ENCODE data around the gene RNF8.
A peak's percentile ranks its signal among the peaks of the same experiment; 100 is the strongest.
"Not testable (repeated sequence)": the region's sequence is repeated elsewhere in the genome, so short reads cannot be mapped to it uniquely, and the experiment has no call there.

RNF8 gene, protein sequence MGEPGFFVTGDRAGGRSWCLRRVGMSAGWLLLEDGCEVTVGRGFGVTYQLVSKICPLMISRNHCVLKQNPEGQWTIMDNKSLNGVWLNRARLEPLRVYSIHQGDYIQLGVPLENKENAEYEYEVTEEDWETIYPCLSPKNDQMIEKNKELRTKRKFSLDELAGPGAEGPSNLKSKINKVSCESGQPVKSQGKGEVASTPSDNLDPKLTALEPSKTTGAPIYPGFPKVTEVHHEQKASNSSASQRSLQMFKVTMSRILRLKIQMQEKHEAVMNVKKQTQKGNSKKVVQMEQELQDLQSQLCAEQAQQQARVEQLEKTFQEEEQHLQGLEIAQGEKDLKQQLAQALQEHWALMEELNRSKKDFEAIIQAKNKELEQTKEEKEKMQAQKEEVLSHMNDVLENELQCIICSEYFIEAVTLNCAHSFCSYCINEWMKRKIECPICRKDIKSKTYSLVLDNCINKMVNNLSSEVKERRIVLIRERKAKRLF

DNA sequence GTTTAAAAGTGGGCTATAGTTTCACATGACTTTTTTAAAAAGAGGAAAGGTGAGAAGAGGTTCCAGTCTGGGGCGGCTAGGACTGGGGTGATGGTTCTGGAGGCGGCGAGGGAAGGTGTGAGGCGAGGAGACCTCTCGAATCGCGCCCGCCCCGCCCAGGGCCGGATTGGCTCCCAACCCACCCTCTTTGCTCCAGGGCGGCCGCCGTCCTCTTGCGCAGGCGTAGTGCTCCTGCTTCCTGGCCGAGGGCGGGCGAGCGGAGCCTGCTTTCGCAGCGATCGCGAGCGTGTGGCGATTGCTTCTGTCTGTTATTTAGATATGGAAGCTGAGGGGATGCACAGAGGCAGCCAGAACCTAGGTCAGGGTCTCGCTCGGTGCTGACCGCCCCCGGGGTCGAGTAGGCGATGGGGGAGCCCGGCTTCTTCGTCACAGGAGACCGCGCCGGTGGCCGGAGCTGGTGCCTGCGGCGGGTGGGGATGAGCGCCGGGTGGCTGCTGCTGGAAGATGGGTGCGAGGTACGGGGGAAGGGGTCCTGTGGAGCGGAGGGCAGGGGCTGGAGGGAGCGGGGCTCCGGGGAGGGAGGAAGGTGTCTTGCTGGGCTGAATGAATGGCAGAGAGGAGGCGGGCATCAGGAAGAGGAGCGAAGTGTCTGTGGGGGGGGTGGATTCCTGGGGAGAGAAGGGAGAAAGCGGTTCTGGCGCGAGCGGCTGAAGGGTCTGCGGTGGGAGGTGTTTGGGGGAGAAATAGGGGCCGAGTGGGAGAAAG, at the start of gene RNF8:
Gene RNF8, plus strand, starts transcription at position 223 of the 765 bp plus-strand sequence. Its CDS starts 182 bp downstream, at position 405.
- peak; percentile 97 for DNase-seq (ENCODE audit: low spot score)
- TF ChIP-seq, protein P1, sequence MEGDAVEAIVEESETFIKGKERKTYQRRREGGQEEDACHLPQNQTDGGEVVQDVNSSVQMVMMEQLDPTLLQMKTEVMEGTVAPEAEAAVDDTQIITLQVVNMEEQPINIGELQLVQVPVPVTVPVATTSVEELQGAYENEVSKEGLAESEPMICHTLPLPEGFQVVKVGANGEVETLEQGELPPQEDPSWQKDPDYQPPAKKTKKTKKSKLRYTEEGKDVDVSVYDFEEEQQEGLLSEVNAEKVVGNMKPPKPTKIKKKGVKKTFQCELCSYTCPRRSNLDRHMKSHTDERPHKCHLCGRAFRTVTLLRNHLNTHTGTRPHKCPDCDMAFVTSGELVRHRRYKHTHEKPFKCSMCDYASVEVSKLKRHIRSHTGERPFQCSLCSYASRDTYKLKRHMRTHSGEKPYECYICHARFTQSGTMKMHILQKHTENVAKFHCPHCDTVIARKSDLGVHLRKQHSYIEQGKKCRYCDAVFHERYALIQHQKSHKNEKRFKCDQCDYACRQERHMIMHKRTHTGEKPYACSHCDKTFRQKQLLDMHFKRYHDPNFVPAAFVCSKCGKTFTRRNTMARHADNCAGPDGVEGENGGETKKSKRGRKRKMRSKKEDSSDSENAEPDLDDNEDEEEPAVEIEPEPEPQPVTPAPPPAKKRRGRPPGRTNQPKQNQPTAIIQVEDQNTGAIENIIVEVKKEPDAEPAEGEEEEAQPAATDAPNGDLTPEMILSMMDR (IDR thresholded peaks at IDR 0.05; ENCODE audit: extremely low read depth, missing control alignments) = no peak

DNA sequence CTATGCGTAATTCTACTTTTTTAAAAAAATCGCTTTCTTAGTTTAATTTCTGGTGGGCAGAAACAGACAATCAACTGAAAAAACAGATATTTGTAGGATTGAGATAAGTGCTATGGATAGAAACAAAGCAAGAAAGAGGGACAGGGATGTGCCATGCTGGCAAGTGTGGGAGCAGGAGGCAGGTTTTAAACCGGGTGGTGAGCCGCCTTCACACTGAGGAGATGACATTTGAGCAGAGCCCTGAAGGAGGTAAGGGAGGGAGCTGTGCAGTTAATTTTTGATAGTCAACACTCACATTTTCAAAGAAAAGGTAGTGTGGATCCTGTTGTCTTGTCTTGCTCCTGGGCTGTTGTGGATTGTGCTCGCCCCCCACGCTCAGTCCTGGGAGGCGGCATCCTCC, 49.0 kb upstream of the RNF8 start:
- TF ChIP-seq, protein P1 (IDR thresholded peaks at IDR 0.05; ENCODE audit: extremely low read depth, missing control alignments) = no peak
- no peak for DNase-seq (ENCODE audit: low spot score)

DNA sequence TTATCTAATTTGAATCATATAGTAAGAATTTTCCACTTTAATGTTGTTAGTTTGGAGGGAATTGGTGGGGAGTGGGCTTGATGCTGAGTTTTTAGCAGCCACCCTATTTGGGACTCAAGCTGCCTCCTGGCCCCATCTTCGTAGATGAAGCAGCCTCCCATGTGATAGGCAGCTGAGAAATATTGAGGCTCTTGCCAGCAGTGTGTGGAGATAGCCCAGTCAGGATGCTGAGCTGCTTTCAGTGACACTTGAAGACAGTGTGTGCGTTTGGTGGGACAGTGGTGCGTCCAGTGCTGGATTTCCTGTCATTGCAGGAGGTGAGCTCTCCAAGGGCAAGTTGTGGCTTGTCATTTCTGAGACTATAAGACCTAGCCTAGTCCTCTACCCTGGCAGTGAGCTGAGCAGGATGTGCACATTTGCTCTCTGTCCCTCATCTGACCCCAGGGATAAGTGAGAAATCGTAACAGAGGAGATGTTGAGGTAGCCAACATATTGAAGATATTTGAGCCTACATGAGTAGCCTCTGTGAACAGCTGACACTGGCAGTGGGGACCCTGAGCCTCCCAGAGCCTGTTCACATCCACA, 47.9 kb upstream of the RNF8 start:
- TF ChIP-seq, protein P1 (IDR thresholded peaks at IDR 0.05; ENCODE audit: extremely low read depth, missing control alignments) = no peak
- no peak for DNase-seq (ENCODE audit: low spot score)

DNA sequence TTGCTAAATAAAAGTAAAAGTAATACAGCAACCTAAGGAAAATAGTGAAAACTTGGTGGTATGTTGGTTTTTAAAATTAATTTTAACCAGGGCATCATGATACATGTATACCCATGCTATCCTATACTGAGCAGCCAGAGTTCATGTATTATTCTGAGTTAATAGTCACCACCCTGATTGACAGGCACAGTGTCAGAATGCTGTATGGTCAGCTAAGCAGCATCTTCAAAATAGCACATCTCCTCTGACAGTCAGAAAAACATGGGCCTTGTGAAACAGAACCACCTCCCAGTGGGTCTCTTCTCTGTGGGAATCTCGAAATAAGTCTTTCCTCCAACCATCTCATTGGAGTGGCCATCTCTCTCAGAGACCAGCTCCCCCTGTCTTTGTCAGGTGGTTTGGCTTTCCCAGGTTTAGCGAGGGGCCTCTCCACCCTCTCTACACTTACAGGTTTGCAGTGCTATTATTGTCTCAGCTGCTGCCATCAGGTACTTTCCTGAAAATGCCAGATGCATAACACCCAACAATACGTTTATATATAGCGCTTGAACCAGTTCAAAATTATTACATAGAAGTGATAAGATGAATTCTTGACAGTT, 47.1 kb upstream of the RNF8 start:
- TF ChIP-seq, protein P1 (IDR thresholded peaks at IDR 0.05; ENCODE audit: extremely low read depth, missing control alignments) = no peak
- no peak for DNase-seq (ENCODE audit: low spot score)

DNA sequence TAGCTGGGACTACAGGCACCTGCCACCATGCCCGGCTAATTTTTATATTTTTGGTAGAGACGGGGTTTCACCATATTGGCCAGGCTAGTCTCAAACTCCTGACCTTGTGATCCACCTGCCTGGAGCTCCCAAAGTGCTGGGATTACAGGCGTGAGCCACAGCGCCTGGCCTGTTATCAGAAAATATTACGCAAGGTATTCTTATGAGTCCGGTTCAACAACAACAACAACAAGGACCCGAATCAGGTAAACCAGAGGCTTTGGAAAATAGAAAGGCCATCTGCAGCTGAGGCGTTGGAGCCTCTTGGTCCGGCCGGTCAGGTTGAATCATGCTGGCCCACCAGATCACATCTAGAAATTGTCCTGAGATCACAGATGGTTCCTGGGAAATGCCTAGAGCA, 46.3 kb upstream of the RNF8 start:
- not testable (repeated sequence) for DNase-seq (ENCODE audit: low spot score)

DNA sequence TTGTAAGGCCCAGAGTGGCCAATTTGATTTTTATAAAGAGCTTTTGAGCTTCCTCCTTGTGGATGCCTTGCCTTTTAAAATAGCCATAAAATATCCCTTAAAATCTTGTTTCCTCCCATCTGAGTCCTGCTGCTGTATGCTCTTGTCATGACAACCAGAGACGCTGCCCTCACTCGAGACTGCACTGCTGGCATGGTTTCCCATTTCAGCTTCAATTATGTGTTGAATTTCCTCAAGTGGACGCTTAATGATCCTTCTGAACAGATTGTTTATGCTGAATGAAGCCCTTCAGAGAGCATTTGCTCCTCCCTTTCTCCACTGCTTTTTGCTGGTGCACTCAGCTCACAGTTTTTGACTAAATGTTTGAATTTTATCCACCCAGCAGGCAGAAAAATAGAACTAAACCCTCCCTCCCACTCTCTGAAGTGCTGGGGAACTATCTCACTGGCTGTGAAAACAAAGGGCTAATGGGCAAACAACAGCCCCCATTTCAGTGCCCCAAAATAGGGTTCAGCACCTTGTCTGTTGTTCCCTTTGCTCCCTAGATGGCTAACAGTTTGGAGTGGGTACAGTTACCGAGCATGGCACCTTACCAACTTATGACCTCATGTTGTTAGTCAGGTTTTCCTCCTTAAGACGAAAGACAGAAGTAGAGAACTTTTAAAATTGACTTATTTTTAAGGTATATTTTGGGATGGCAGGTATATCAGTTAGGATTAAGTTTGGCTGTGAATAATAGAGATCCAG, 45.5 kb upstream of the RNF8 start:
- TF ChIP-seq, protein P1 (IDR thresholded peaks at IDR 0.05; ENCODE audit: extremely low read depth, missing control alignments) = no peak
- no peak for DNase-seq (ENCODE audit: low spot score)

DNA sequence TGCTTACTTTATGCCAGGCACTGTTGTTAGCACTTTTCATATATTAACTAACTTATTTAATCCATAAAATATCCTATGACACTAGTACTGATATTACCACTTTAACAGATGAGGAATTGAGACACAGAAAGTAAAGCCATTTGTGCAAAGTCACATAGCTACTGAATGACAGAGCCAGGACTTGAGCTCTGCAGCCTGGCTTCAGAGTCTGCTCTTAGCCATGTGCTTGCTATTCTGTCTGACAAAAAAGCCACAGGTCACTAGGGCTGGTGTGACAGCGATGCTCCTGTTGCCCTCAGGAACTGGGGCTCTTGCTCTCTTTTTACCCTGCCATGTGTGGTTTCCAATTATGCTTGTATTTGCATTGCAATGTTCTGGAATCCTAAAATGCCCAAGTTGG, 44.7 kb upstream of the RNF8 start:
- DNase-seq (ENCODE audit: low spot score) = no peak
- TF ChIP-seq, protein P1 (IDR thresholded peaks at IDR 0.05; ENCODE audit: extremely low read depth, missing control alignments) = no peak

All from GM20000 (cell line).